A673 (cell line): ENCODE data around the gene CD163.

Experiments used
- EZH2 ChIP-seq: fragments of 200-600 bp; sonication (generic); IDR thresholded peaks from 2 replicates; pipeline ENCODE4 v1.6.1; 2017; ENCODE audit warnings: borderline replicate concordance, low read depth, mild to moderate bottlenecking, mixed read lengths, antibody characterized with exemption, low read length; ENCODE audit not compliant: poor library complexity, severe bottlenecking
- TF ChIP-seq, protein P1 (sequence below): fragments of 300-800, 200-600 bp; sonication (generic); conservative IDR thresholded peaks from 2 replicates; pipeline ENCODE4 v1.5.1; 2017; ENCODE audit warnings: low read depth, mild to moderate bottlenecking, antibody characterized with exemption, low read length, moderate library complexity, mixed read lengths

DNA sequence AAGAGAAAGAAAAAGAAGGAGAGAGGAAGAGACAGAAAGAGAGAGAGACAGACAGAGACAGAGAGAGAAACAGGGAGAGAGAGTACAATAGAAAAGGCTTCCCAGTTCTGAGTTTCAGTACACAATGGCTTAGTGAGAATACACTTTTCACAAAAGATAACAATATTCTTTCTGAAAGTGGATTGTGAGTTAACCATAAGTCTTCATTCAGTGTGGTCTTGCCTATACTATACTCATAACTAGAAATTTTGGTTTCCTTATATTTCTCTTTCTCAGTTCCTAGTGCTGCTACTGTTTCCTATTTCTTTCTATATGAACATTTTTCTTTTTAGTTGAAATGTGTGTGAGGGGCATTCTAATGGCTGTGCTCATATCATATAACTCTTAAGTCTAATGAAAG lies 68.9 kb downstream of the CD163 start:
- TF ChIP-seq, protein P1, sequence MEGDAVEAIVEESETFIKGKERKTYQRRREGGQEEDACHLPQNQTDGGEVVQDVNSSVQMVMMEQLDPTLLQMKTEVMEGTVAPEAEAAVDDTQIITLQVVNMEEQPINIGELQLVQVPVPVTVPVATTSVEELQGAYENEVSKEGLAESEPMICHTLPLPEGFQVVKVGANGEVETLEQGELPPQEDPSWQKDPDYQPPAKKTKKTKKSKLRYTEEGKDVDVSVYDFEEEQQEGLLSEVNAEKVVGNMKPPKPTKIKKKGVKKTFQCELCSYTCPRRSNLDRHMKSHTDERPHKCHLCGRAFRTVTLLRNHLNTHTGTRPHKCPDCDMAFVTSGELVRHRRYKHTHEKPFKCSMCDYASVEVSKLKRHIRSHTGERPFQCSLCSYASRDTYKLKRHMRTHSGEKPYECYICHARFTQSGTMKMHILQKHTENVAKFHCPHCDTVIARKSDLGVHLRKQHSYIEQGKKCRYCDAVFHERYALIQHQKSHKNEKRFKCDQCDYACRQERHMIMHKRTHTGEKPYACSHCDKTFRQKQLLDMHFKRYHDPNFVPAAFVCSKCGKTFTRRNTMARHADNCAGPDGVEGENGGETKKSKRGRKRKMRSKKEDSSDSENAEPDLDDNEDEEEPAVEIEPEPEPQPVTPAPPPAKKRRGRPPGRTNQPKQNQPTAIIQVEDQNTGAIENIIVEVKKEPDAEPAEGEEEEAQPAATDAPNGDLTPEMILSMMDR: no peak
- TF ChIP-seq EZH2: no peak
